Activated CD4-positive, alpha-beta T cell treated with anti-CD3 and anti-CD28 coated beads for 4 hours (primary cell): Measurements from ENCODE around the gene GOLPH3.
"Not testable (repeated sequence)": the region's sequence is repeated elsewhere in the genome, so short reads cannot be mapped to it uniquely, and the experiment has no call there.

Source experiments
- DNase-seq, 2 donors: peaks; one replicate each; pipeline ENCODE4 v3.0.0-alpha.2; 2020

GOLPH3 gene

DNA sequence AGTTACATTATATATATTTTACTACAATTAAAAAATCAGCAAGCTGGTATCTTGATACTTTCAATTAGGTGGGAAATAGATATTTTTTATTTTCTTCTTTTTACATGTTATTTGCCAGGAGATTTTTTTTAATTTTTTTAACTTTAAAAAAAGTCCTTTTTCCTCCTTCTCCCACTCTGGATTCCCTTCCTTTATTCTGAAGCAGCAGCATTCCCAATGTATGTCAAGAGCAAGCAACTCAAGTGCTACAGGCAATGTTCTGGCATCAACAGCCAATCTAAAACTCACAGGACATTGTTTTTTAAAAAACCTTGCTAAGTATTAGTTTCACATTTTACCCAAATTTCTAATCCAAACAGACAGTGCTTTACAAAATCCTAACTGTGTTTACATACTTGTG is 41.4 kb downstream of the GOLPH3 start:
- DNase-seq = no peak

DNA sequence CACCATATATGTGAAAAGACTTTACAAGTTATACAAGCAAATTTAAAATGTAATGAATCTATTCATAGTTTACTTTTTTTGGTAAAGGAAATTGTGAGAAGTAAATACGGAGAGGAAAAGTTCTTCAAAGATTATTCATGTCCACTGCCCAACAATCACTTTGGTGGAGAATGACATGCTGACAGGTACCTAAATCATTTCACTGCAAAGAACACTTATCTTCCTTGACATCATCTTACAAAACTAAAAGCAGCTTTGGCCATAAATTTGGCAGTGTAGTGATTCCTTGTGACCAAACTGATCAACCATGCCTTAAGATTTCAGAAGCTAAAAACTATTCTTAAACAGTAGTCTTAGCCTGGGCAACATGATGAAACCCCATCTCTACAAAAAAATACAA is 42.5 kb downstream of the GOLPH3 start:
- DNase-seq = no peak

DNA sequence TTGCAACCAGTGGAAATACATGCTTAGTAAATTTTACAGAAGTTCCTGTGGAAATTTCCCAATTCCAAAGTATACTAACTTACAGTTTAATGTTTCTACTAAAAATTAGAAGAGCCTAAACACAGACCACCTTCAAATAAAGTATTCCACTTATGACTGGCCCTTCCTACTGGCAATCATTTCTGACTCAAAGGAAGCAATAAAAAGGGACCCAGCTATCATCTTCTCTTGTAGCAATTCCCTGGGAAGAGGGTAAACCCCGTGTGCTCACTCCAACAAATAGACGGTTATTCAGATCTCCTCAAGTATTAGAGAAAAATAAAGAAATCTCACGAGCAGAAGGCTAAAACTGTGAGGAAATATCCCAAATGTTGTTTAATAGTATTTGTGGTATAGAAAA is 43.3 kb downstream of the GOLPH3 start:
- no peak for DNase-seq

DNA sequence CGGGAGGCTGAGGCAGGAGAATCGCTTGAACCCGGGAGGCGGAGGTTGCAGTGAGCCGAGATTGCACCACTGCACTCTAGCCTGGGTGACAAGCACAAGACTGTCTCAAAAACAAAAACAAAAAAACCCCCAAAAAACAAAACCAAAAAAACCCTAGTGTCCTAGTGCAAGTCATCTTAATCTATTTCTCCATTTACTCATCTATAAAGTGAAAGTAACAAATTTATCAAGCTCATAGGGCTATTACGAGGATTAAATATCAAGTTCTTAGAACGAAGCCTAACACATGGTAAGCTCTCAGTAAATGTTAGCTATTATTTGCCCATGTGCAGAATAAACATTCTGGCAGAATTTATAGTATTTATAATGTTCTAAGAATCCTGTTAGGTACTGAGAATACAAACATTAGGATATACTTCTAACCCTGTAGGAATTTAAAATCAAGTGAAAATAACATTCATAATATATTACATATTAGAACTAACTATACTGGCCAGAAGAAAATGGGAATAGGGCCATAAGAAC is 45.0 kb downstream of the GOLPH3 start:
- DNase-seq = no peak

DNA sequence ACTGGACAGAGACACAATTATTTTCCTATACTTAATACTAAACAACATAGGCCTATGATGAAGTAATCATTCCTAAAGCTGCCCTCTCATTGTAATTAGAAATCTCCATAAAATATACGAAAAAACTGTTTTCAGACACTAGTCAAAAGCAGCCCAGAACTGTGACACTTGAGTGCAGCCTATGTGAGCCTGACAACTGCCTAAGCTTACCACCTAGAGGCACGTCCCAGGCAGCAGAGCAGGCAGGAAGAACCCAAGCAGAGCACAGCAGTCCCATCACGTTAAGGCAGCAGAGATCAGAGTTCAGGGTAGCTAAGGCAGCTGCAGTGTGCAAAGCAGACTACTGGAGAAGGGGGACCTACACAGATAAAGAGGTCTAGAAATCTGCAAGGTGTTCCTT is 46.4 kb downstream of the GOLPH3 start:
- DNase-seq = no peak

DNA sequence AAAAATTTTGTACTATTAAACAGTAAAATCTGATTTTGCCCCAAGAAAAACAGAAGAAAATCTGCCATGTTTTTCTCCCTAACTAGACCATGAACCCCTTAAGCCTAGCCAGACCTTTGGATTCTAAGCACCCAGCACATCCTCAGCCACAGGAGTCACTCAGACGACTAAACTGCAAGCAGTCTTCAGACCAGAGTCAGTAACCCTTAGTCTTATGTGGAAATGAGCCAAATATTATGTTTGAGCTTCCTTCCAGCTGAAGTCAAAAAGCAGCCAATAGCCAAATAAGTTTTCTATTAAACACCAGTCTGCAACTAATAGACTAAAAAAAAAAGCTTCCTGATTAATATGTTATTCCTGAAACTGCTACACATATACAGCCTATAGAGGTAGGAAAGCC is 47.4 kb downstream of the GOLPH3 start:
- no peak for DNase-seq

DNA sequence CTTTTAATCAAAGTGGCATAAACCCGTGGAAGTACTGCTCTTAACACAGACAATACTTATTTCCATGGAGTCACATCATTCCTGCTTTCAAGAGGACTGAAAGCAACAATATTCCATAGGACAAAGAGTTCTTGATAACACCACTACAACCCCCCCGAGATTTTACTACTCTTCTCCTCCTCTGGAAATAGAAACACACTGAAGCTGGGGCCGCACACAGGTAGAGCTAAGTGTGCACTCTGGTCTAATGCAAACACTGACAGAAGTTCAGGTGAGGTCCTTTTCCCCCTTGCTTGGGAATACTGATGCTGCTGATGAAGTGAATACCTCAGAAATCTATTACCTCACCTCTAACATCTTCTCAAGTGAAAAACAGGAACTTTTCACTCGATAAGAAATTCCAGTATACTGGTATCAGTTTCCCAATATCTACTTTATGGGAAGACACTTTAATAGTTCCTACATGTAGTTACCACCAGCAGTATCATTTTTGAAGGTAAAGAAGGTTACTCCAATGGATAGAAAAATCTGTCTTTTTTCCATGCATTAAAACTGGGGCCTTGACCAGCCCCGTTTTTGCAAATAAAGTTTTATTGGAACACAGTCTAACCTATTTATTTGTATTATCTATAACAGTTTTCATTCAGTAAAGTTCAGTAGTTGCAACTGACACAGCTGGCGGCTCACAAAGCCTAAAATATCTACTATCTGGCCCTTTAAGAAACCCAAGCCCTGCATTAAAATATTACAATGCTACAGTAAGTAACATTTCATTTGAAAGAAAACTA is 50.0 kb downstream of the GOLPH3 start:
- no peak for DNase-seq

DNA sequence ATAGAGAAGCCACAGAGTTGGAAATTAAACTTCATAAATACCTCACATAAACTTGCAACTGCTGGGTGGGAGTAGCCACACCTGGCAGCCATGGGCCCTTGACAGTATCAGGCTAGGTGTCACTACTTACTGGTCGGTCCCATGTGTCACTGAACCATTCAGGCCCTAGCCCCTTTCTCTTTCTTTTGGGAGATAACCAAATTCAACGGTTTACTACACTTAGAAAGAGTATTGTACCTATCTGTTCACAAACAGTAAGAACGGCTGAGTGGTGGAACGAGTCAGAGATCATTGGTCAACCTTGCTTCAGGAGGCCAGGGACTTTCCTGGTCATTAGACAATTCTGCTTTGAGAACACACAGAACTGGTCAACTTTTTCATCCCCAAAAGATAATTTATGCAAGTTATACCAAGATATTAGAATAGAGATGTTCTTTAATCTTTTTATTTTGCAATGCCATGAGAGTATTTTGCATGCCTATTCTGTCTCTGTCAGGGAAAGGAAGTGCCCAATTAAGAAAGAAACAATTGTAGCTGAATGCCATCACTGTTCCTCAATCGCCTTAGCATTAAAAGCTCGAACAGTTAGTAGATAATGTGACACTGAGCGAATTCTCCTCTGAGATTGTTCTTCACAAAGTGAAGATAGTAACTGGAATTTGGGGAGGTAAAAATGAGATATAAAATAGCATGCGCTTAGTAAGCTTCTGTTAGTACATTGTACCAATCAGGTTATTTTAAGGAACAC is 50.9 kb downstream of the GOLPH3 start:
- no peak for DNase-seq

DNA sequence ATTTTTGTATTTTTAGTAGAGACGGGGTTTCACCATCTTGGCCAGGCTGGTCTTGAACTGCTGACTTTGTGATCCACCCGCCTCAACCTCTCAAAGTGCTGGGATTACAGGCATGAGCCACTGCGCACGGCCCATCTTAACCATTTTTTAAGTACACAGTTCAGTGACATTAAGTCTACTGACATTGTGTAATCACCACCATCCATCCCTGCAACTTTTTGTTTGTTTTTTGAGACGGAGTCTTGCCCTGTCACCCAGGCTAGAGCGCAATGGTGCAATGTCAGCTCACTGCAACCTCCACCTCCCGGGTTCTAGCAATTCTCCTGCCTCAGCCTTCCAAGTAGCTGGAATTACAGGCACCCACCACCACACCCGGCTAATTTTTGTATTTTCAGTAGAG is 55.2 kb downstream of the GOLPH3 start:
- DNase-seq = not testable (repeated sequence)

DNA sequence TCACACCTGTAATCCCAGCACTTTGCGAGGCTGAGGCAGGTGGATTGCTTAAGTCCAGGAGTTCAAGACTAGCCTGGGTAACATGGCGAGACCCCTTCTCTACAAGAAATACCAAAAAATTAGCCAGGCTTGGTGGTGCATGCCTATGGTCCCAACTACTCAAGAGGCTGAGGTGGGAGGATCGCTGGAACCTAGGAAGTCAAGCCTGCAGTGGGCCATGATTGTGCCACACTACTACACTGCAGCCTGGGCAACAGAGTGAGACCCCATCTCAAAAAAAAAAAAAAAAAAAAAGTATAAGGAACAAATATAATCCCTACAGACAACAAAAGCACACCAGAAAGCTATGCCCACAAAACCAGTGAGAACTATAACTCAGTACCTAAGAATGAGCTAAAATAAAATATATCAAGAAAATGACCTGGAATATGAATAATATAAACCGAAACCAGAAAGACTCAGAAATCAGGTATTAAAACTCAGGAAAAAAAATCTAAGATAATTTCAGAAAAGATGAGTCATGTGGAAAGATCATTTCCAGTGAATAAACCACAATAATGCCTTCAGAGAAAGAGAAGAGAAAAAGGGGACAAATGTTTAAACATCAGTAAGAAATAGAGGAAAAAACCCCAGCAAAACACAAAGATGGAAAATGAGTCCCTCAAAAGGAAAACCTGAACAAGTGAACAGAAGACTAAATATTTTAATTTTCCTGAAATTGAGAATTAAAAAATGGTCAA is 57.4 kb downstream of the GOLPH3 start:
- no peak for DNase-seq

DNA sequence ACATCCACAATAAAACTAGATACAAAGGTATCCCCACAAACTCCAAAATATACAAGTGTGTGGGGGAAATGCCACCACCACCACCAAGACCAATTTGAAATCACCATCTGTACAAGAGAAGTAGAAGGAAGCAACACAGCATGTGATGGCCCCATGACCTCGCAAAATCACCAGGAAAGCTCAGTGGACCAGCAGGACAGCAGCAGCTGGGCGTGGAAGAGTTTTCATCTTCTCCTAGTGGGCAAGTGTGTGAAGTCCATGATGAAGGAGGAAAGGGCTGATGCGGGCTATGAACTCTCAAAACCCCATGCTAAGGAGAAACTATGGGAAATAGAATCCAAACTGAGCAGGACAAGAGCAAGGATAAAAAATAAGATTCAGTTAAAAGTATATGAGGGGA is 58.1 kb downstream of the GOLPH3 start:
- DNase-seq = no peak

DNA sequence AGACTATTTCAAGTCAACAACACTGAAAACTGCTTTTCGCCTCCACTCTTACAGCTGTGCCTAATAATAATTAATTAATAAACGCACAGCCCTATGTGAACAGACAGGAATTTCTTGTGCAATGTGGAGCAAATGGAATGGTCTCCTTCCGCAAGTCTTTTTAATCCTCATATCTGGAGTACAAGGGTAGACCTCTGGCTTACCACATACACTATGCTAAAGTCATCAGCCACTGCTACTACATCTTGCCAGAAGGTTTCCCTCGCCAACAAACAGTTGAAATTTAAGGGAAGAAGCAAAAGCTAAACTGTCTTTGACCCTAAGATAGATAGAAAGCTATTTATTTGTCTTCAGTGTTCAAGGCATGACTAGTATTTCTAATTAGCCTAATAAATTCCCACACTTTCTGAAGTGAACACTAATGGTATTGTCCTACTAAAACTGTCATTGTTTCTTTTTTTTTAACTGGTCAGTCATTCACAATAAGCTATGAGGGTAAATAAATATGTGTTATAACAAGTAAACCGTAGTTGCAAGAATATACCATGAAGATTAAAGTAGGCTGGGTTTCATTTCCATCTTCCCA is 63.9 kb downstream of the GOLPH3 start:
- DNase-seq = no peak

DNA sequence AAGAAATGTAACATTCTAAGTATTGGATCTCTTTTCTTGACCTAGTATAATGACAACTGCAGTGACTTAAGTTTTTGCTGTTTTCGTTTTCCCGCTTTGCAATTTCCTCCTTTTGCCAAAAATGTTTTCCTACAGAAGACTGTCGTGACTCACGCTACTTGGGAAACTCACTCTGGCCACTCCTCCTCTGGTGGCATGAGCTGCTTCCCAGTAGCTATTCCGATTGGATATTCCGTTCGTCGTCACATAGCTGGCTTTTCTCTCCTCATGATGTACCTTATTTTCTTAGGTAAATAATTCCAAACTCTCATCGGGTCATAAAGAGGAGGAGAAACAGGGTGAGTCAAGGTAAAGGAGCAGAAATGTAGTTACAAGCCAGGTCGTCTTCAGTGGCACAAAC is 64.9 kb downstream of the GOLPH3 start:
- no peak for DNase-seq

DNA sequence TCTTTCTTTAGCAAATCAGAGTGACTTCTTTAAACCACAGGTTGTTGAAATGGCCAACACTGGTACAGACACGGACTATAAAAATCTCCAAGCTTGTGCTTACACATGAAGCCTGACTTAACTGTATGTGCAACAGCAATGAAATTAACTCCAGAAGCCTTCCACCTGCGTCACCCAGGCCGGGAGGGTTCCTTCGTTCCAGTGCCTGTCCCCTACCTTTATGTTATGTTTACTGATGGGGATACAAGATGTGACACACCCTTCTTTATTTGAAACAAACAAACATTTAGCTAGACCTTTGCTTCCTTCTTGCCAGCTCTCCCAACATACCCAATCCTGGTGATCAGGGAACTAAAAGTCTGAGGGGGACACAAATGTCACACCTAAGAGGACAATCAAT is 66.0 kb downstream of the GOLPH3 start:
- no peak for DNase-seq

DNA sequence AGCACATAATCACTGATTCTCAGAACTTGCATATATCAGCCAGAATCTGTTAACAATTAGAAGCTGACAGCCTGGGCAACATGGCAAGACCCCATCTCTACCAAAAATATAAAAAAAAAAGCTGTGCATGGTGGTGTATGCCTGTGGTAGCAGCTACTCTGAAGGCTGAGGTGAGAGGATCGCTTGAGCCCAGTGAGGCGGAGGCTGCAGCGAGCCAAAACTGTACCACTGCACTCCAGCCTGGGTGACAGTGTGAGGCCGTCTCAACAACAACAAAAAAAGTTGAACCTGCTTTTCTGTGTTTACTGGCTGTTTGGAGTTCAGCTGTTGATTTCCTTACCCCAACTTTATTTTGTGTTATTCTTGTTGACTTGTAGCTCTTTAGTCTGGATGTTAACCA is 66.8 kb downstream of the GOLPH3 start:
- no peak for DNase-seq

DNA sequence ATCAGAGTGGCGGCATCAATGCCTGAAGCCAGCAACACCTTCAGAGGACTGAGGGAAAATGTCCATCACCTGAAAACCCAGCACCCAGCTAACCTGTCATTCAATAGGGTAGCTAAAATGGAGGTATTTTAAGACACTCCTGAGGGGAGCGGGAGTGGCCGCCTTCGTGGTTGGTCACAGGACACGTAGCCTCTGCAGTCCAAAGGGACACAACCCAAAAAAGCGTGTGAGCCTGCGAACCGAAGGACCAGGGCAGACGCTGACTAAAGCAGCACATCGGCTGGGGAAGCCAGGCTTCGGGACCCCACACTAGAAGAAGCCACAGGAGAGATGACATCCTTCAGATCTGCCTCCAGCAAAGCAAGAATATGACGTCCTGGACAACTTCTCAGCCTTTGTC is 70.6 kb downstream of the GOLPH3 start:
- DNase-seq = no peak

DNA sequence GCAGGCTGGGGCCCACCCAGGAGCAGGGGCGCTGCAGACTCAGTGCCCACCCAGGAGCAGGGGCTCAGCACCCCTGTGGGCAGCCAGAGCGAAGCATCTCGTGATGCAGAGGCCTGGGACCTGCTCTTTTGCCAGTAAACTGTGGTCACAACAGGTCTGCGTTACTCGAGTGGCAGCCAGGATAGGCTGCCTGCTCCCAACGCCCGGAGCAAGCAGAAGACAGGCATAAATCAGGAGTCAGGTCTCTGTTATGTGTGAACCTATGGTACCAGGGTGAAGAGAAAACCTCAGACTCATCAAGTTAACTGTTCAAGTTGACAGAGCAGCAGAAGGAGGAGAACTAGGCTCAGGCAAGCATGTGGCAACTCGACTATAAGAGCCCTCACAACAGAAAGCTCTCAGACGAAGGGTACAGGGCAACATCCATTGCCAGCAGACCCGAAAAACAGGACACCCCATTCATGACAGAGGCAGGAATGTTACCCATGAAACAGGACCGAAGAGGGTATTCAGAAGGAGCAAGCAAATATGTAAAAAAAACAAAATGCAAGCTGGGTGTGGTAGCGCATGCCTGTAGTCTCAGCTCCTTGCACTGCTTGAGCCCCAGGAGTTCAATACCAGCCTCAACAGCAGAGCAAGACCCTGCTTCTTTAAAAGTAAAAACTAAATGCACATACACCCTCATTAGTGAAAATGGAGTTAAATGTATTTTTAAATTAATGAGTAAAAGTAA is 71.7 kb downstream of the GOLPH3 start:
- no peak for DNase-seq

DNA sequence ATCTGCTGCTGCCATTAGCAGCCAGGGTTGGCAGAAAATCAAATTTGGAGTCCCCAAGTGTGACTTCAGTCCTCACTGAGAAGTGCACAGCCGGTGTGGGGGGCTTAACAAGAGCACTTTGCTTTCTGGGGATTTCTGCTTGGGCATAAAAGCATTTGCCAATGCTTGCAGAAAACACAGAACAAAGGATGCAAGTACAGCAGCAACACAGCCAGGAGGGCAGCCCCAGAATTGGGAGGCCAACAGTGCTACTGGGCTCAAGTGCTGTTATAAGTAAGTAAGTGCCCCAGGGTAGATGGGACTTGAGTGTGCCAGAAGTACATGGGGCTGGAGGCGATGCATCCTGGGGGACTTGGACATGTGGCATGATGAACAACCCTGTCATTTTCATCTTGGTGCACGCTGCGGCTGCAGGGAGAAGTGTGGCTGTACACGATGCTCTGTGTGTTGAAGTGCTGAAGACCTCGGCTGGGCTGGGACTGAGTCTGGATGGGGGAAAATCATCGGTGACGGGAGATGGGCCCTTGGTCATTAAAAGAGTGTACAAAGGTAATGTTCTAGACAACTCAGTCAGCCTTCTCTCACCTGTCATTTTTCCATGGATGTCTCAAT is 73.3 kb downstream of the GOLPH3 start:
- no peak for DNase-seq

DNA sequence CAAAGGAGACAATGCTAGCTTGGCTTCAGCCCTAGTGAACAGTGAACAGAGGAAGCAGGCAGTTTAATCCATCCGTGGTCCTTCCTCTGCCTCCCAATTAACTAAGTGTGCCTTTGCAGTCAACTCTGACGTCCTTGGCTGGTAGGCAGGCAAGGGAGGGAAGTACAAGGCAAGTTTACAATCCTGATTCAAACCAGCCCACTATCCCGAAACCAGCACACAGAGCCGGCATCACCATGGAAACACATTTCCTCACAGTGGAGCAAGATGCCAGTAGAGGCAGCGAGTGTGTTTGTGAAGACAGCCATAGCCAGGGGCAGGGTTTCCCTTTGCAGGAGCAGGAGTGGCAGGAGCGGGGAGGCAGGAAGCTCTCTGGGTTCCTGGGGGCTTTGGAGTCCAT is 73.9 kb downstream of the GOLPH3 start:
- DNase-seq = no peak

DNA sequence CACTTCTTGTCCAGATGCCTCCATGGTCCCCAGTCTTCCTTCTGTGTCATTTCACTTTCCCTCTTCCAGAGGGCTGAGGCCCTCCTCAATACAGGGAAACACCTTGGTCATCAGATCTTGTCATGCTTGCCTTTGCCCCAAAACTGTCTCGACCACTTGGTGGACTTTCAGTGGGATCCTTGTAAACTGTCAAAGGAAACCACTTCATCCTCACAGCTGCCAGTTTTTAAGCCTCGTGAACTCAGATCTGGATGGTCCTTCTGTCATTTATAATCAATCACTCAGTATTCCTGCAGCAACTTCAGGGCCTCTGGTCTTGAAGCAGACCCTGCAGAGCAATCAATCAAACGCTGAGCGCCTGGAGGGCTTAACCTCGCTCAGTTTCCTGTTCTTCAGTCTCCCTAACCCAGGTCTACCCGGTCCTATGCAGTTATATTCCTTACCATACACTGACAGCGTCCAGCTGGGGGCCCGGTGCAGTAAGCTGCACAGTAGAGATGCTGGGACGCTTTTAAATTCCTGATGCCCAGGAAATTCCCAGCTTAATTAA is 74.6 kb downstream of the GOLPH3 start:
- DNase-seq = no peak

DNA sequence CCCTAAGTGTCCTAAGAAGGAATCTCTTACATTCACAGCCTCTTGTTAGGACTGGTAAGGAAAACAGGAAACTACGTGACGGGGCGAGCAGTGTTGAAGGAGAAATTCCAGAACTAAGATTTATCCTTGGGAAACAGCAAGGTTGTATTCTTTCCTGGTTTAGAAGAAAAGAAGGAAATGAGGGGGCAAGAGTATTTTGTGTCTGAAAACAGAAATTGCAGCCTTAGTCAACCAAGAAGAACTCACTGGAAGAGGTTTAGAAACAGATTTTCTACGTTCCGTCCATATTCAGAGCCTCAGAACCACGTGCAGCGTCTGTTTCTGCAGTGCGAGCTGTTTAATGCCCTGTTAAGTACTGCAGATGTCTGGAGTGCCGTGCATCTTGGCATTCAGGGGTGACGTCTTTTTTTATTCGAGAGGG is 75.2 kb downstream of the GOLPH3 start:
- DNase-seq = no peak

DNA sequence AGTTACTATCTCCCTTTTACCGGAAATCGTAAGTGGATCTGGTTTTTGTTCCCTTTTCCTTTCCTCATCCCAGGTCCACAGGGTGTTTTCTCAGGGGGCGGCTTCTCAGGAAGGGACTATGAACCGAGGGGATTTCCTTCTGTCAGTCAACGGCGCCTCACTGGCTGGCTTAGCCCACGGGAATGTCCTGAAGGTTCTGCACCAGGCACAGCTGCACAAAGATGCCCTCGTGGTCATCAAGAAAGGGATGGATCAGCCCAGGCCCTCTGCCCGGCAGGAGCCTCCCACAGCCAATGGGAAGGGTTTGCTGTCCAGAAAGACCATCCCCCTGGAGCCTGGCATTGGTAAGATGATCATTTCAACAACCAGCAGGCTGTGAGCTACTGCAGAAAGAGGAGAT is 75.8 kb downstream of the GOLPH3 start:
- no peak for DNase-seq
